WTC11 (cell line): ENCODE results near the gene BRSK1. TPM values are rescaled to one million over a fixed set of nuclear protein-coding genes. Genes with fewer than 3 reads are reported as not detected.

ENCODE experiments used
- ATAC-seq: fragments of 200-7000 bp; cut with Tn5 transposase; 2 replicates; pipeline ENCODE4 v1.10.0; 2021; ENCODE audit warnings: mild to moderate bottlenecking, moderate library complexity
- CTCF ChIA-PET: fragments of 300-600 bp; sonication (Branson Sonifier 250); formaldehyde crosslinking; loops from one replicate; lab custom pipeline; 2021; ENCODE audit warnings: antibody characterized with exemption; lab: Charles Lee
- POLR2A ChIA-PET: fragments of 350-600 bp; sonication (Branson Sonifier 250); formaldehyde crosslinking; loops from one replicate; lab custom pipeline; 2021; ENCODE audit warnings: antibody characterized with exemption; lab: Charles Lee
- DNase-seq: peaks from one replicate; pipeline ENCODE4 v3.0.0; 2021; ENCODE audit warnings: low spot score
- H3K27ac Mint-ChIP-seq: 2 replicates; pipeline ENCODE4 v1.8.0; 2021; ENCODE audit warnings: mixed read lengths
- H3K27me3 Mint-ChIP-seq: 2 replicates; pipeline ENCODE4 v1.8.0; 2021; ENCODE audit warnings: low read depth, mild to moderate bottlenecking, moderate library complexity, mixed read lengths
- H3K36me3 Mint-ChIP-seq: 2 replicates; pipeline ENCODE4 v1.8.0; 2021; ENCODE audit warnings: mixed read lengths
- H3K4me1 Mint-ChIP-seq: 2 replicates; pipeline ENCODE4 v1.8.0; 2022; ENCODE audit warnings: mixed read lengths
- H3K4me3 Mint-ChIP-seq: 2 replicates; pipeline ENCODE4 v1.8.0; 2021; ENCODE audit warnings: mild to moderate bottlenecking, moderate library complexity, mixed read lengths
- H3K9me3 Mint-ChIP-seq: 2 replicates; pipeline ENCODE4 v1.8.0; 2021; ENCODE audit warnings: mixed read lengths
- EMX1 ChIP-seq: fragments of 250-450 bp; sonication (Bioruptor Pico); IDR thresholded peaks from 2 replicates; pipeline ENCODE4 v1.8.0; 2021; ENCODE audit warnings: mild to moderate bottlenecking
- ERG ChIP-seq: fragments of 250-450 bp; sonication (Bioruptor Pico); IDR thresholded peaks from 2 replicates; pipeline ENCODE4 v1.8.0; 2021; ENCODE audit warnings: mild to moderate bottlenecking
- ESRRA ChIP-seq: sonication (generic); formaldehyde crosslinking; IDR thresholded peaks from 2 replicates; pipeline ENCODE4 v1.8.1; 2022; ENCODE audit warnings: mild to moderate bottlenecking, missing genetic modification reagents, borderline replicate concordance
- GRHL2 ChIP-seq: fragments of 250-450 bp; sonication (Bioruptor Pico); IDR thresholded peaks from 2 replicates; pipeline ENCODE4 v1.8.0; 2022; ENCODE audit warnings: mild to moderate bottlenecking, moderate library complexity; ENCODE audit not compliant: insufficient replicate concordance, severe bottlenecking
- HMGA2 ChIP-seq: fragments of 250-450 bp; sonication (Bioruptor Pico); IDR thresholded peaks from 2 replicates; pipeline ENCODE4 v1.4.0; 2021; ENCODE audit warnings: mild to moderate bottlenecking, moderate library complexity
- MXD4 ChIP-seq: fragments of 250-450 bp; sonication (Bioruptor Pico); IDR thresholded peaks from 2 replicates; pipeline ENCODE4 v1.8.0; 2021; ENCODE audit warnings: mild to moderate bottlenecking, moderate library complexity, borderline replicate concordance
- NR2C2 ChIP-seq: sonication (generic); formaldehyde crosslinking; IDR thresholded peaks from 2 replicates; pipeline ENCODE4 v1.8.0; 2022; ENCODE audit warnings: mild to moderate bottlenecking, missing genetic modification reagents
- NR3C1 ChIP-seq: sonication (generic); formaldehyde crosslinking; conservative IDR thresholded peaks from 2 replicates; pipeline ENCODE4 v1.8.1; 2023; ENCODE audit warnings: low read depth, mild to moderate bottlenecking, missing genetic modification reagents
- OVOL2 ChIP-seq: fragments of 250-450 bp; sonication (Bioruptor Pico); IDR thresholded peaks from 2 replicates; pipeline ENCODE4 v1.9.0; 2021; ENCODE audit warnings: mild to moderate bottlenecking, borderline replicate concordance
- PREB ChIP-seq: sonication (generic); formaldehyde crosslinking; IDR thresholded peaks from 2 replicates; pipeline ENCODE4 v1.8.1; 2022; ENCODE audit warnings: mild to moderate bottlenecking, missing genetic modification reagents, moderate library complexity, borderline replicate concordance
- SMAD3 ChIP-seq: sonication (generic); formaldehyde crosslinking; IDR thresholded peaks from 2 replicates; pipeline ENCODE4 v1.8.0; 2022; ENCODE audit warnings: missing genetic modification reagents, mild to moderate bottlenecking, borderline replicate concordance
- TEAD4 ChIP-seq: sonication (generic); formaldehyde crosslinking; IDR thresholded peaks from 2 replicates; pipeline ENCODE4 v1.8.0; 2022; ENCODE audit warnings: mild to moderate bottlenecking, missing genetic modification reagents
- TP53 ChIP-seq: sonication (generic); formaldehyde crosslinking; IDR thresholded peaks from 2 replicates; pipeline ENCODE4 v1.8.1; 2023; ENCODE audit warnings: mild to moderate bottlenecking, missing genetic modification reagents
- ZNF232 ChIP-seq: sonication (generic); formaldehyde crosslinking; IDR thresholded peaks from 2 replicates; pipeline ENCODE4 v1.8.0; 2022; ENCODE audit warnings: mild to moderate bottlenecking, missing genetic modification reagents
- ZNF416 ChIP-seq: fragments of 250-450 bp; sonication (Bioruptor Pico); IDR thresholded peaks from 2 replicates; pipeline ENCODE4 v1.9.0; 2021; ENCODE audit warnings: mild to moderate bottlenecking, inconsistent platforms
- ZNF423 ChIP-seq: fragments of 250-450 bp; sonication (Bioruptor Pico); IDR thresholded peaks from 2 replicates; pipeline ENCODE4 v2.1.2; 2022; ENCODE audit warnings: mild to moderate bottlenecking, moderate library complexity
- total RNA-seq: library from RNA; stranded (reverse); gene quantifications from 3 replicates; pipeline ENCODE4 v1.2.3, GENCODE V29; 2021
- TF ChIP-seq, protein P1 (sequence below): sonication (generic); formaldehyde crosslinking; IDR thresholded peaks from 2 replicates; pipeline ENCODE4 v1.8.1; 2022; ENCODE audit warnings: low read depth, mild to moderate bottlenecking, moderate library complexity, missing genetic modification reagents, borderline replicate concordance
- TF ChIP-seq, protein P2 (sequence below): sonication (generic); formaldehyde crosslinking; IDR thresholded peaks from 2 replicates; pipeline ENCODE4 v1.8.1; 2022; ENCODE audit warnings: low read depth, missing genetic modification reagents, borderline replicate concordance
- TF ChIP-seq, protein P3 (sequence below): sonication (generic); formaldehyde crosslinking; IDR thresholded peaks from 2 replicates; pipeline ENCODE4 v1.8.1; 2023; ENCODE audit warnings: mild to moderate bottlenecking, missing genetic modification reagents

BRSK1 gene
- total RNA-seq, 1 experiment from 2014 or later = 52.4 TPM

- TF ChIP-seq, protein P1, sequence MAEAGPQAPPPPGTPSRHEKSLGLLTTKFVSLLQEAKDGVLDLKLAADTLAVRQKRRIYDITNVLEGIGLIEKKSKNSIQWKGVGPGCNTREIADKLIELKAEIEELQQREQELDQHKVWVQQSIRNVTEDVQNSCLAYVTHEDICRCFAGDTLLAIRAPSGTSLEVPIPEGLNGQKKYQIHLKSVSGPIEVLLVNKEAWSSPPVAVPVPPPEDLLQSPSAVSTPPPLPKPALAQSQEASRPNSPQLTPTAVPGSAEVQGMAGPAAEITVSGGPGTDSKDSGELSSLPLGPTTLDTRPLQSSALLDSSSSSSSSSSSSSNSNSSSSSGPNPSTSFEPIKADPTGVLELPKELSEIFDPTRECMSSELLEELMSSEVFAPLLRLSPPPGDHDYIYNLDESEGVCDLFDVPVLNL (CRISPR knock-in tag) = no peak
- TF ChIP-seq MXD4 (CRISPR knock-in tag) (no peak), NR3C1 (CRISPR knock-in tag) (no peak), ZNF416 (CRISPR knock-in tag) (no peak), SMAD3 (no peak), OVOL2 (CRISPR knock-in tag) (no peak), EMX1 (CRISPR knock-in tag) (no peak), TEAD4 (no peak), ESRRA (CRISPR knock-in tag) (no peak), ZNF423 (CRISPR knock-in tag) (no peak)
- TF ChIP-seq, protein P2, sequence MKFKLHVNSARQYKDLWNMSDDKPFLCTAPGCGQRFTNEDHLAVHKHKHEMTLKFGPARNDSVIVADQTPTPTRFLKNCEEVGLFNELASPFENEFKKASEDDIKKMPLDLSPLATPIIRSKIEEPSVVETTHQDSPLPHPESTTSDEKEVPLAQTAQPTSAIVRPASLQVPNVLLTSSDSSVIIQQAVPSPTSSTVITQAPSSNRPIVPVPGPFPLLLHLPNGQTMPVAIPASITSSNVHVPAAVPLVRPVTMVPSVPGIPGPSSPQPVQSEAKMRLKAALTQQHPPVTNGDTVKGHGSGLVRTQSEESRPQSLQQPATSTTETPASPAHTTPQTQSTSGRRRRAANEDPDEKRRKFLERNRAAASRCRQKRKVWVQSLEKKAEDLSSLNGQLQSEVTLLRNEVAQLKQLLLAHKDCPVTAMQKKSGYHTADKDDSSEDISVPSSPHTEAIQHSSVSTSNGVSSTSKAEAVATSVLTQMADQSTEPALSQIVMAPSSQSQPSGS (CRISPR knock-in tag) = no peak
- TF ChIP-seq, all 79 proteins: peak for 0
Observed at GRCh38 chr19:55245236-55245904, 38.4 kb upstream of the BRSK1 start (continued).

GRCh38 chr19:55246462-55247451 is 37.0 kb upstream of the BRSK1 start:
- ATAC-seq = no peak
- TF ChIP-seq, protein P3, sequence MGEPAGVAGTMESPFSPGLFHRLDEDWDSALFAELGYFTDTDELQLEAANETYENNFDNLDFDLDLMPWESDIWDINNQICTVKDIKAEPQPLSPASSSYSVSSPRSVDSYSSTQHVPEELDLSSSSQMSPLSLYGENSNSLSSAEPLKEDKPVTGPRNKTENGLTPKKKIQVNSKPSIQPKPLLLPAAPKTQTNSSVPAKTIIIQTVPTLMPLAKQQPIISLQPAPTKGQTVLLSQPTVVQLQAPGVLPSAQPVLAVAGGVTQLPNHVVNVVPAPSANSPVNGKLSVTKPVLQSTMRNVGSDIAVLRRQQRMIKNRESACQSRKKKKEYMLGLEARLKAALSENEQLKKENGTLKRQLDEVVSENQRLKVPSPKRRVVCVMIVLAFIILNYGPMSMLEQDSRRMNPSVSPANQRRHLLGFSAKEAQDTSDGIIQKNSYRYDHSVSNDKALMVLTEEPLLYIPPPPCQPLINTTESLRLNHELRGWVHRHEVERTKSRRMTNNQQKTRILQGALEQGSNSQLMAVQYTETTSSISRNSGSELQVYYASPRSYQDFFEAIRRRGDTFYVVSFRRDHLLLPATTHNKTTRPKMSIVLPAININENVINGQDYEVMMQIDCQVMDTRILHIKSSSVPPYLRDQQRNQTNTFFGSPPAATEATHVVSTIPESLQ = no peak
- no peak for TF ChIP-seq HMGA2
- no peak for TF ChIP-seq NR2C2 (CRISPR knock-in tag)
- TF ChIP-seq TP53 (CRISPR knock-in tag) = no peak
- TF ChIP-seq PREB (CRISPR knock-in tag) = no peak
- no peak for TF ChIP-seq ZNF232 (CRISPR knock-in tag)
- no peak for TF ChIP-seq ERG (CRISPR knock-in tag)
- no peak for TF ChIP-seq GRHL2 (CRISPR knock-in tag)
- TF ChIP-seq, all 79 proteins: peak for 0
- H3K27me3 Mint-ChIP-seq = no peaks in the 10 kb centered on the region

More at GRCh38 chr19:55246462-55247451, 37.0 kb upstream of the BRSK1 start:
- H3K4me3 Mint-ChIP-seq = no peak overlapping the region
- peaks cover 28% of the 10 kb centered on the region for H3K36me3 Mint-ChIP-seq
- no peaks in the 10 kb centered on the region for H3K9me3 Mint-ChIP-seq
- no peak for DNase-seq
- ChIA-PET CTCF (interaction anchor here (0.6 to 0.8 kb wide), 2 partner anchors 13 to 106 kb away, joined by 3 to 5 read pairs; no protein-coding TSS in a partner anchor), POLR2A (interaction anchor here (0.7 kb wide), 1 partner anchor 55 kb away, joined by 7 read pairs; no protein-coding TSS in a partner anchor)
- H3K4me1 Mint-ChIP-seq = no peaks in the 10 kb centered on the region
- peak overlapping the region; percentile 53; the same call in 1 of the 2 replicates for H3K27ac Mint-ChIP-seq
